Measurements from ENCODE around the gene RNF5. TPM values are rescaled to one million over a fixed set of nuclear protein-coding genes. Genes with fewer than 3 reads are reported as not detected.

RNF5 gene
- polyA plus RNA-seq, 1 donor from 2014 or later, result 369 TPM

- no peaks in the 10 kb centered on the region for H3K27me3 ChIP-seq (ENCODE audit: insufficient read depth, low read depth, low read length)
- no peaks in the 10 kb centered on the region for H3K9me2 ChIP-seq (ENCODE audit: insufficient read depth, low read length)
- H3F3A ChIP-seq (ENCODE audit: insufficient read depth, low read length, poor library complexity, severe bottlenecking), result no peaks in the 10 kb centered on the region
- H2AFZ ChIP-seq (ENCODE audit: low read depth, low read length), result peak overlapping the region; percentile 43
- H3K9me3 ChIP-seq (ENCODE audit: low read length), result no peaks in the 10 kb centered on the region
- peak overlapping the region; percentile 94 for H3K4me2 ChIP-seq (ENCODE audit: low read length)
- peaks cover 25% of the 10 kb centered on the region for H3K79me2 ChIP-seq (replicated peaks; ENCODE audit: insufficient read depth, low read length)
- H3K9ac ChIP-seq (ENCODE audit: low read length), result peak overlapping the region; percentile 73
- no peaks in the 10 kb centered on the region for H4K20me1 ChIP-seq (ENCODE audit: insufficient read depth)
- H3K4me3 ChIP-seq (ENCODE audit: low read length), result peak overlapping the region; percentile 89
- TF ChIP-seq CTCF (IDR thresholded peaks at IDR 0.05; ENCODE audit: poor library complexity, severe bottlenecking), result no peak
- no peak for TF ChIP-seq MXI1 (conservative IDR thresholded peaks at IDR 0.05; ENCODE audit: poor library complexity, severe bottlenecking)
- no peak for TF ChIP-seq SMC3 (conservative IDR thresholded peaks at IDR 0.05; ENCODE audit: poor library complexity)
- no peak for TF ChIP-seq TAF1 (IDR thresholded peaks at IDR 0.05; ENCODE audit: low read depth)
- no peak for TF ChIP-seq EZH2 (IDR thresholded peaks at IDR 0.05; ENCODE audit: borderline replicate concordance, insufficient read depth, low read length, poor library complexity, severe bottlenecking)
- no peak for TF ChIP-seq REST (IDR thresholded peaks at IDR 0.05; ENCODE audit: borderline replicate concordance)
- no peak for TF ChIP-seq RAD21 (conservative IDR thresholded peaks at IDR 0.05)
- no peak for TF ChIP-seq EP300 (conservative IDR thresholded peaks at IDR 0.05; ENCODE audit: poor library complexity, severe bottlenecking)
- no peak for TF ChIP-seq POLR2AphosphoS5 (IDR thresholded peaks at IDR 0.05)
- H3K36me3 ChIP-seq (ENCODE audit: insufficient read depth, low read length), result no peaks in the 10 kb centered on the region
- H3K27ac ChIP-seq (ENCODE audit: low read length), result peak overlapping the region; percentile 76
Observed at GRCh38 chr6:32129297-32130088, 48.7 kb upstream of the RNF5 start.

- Histone ChIP-seq H3K4me2 (ENCODE audit: low read length) (no peak overlapping the region), H3K36me3 (ENCODE audit: insufficient read depth, low read length) (no peaks in the 10 kb centered on the region), H3F3A (ENCODE audit: insufficient read depth, low read length, poor library complexity, severe bottlenecking) (no peaks in the 10 kb centered on the region), H3K4me3 (ENCODE audit: low read length) (no peak overlapping the region), H3K27ac (ENCODE audit: low read length) (no peak overlapping the region), H2AFZ (ENCODE audit: low read depth, low read length) (no peak overlapping the region), H3K9me3 (ENCODE audit: low read length) (no peaks in the 10 kb centered on the region), H4K20me1 (ENCODE audit: insufficient read depth) (no peaks in the 10 kb centered on the region), H3K9ac (ENCODE audit: low read length) (no peak overlapping the region), H3K27me3 (ENCODE audit: insufficient read depth, low read depth, low read length) (no peaks in the 10 kb centered on the region), H3K79me2 (replicated peaks; ENCODE audit: insufficient read depth, low read length) (peaks cover 22% of the 10 kb centered on the region), H3K9me2 (ENCODE audit: insufficient read depth, low read length) (no peaks in the 10 kb centered on the region)
- TF ChIP-seq POLR2AphosphoS5 (IDR thresholded peaks at IDR 0.05) (no peak), MXI1 (conservative IDR thresholded peaks at IDR 0.05; ENCODE audit: poor library complexity, severe bottlenecking) (no peak), TAF1 (IDR thresholded peaks at IDR 0.05; ENCODE audit: low read depth) (no peak), EP300 (conservative IDR thresholded peaks at IDR 0.05; ENCODE audit: poor library complexity, severe bottlenecking) (no peak), REST (IDR thresholded peaks at IDR 0.05; ENCODE audit: borderline replicate concordance) (no peak), EZH2 (IDR thresholded peaks at IDR 0.05; ENCODE audit: borderline replicate concordance, insufficient read depth, low read length, poor library complexity, severe bottlenecking) (no peak), RAD21 (conservative IDR thresholded peaks at IDR 0.05) (no peak)
Observed at GRCh38 chr6:32131439-32131948, 46.7 kb upstream of the RNF5 start.
